DMS 273 (cell line): Measurements from ENCODE around the gene OOSP4B.
"Not testable (repeated sequence)": the region's sequence is repeated elsewhere in the genome, so short reads cannot be mapped to it uniquely, and the experiment has no call there.

ENCODE experiments used
- DNase-seq: peaks from one replicate; lab custom pipeline; 2025; ENCODE audit not compliant: unreplicated experiment; lab: John Stamatoyannopoulos, UW

The OOSP4B gene

DNA sequence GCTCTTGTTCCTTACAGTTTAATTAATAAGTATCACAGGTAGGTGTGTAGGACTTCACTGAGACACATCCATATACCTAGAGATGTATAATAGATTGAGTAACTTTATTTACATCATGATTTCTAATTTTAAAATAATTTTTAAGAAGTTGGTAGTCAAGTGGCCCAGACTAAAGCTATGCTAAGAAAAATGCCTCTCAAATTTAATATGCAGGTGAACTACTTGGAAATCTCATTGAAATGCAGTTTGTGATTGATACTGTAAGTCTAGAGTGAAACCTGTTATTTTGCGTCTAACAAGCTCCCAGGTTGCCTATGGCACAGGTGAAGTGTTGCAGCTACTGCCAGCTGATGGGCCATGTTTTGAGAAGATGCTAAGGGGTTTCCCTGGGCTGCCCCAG lies at the start of gene OOSP4B:
Gene OOSP4B (plus strand): TSS at position 301 of the 400 bp plus-strand sequence.
- no peak for DNase-seq

DNA sequence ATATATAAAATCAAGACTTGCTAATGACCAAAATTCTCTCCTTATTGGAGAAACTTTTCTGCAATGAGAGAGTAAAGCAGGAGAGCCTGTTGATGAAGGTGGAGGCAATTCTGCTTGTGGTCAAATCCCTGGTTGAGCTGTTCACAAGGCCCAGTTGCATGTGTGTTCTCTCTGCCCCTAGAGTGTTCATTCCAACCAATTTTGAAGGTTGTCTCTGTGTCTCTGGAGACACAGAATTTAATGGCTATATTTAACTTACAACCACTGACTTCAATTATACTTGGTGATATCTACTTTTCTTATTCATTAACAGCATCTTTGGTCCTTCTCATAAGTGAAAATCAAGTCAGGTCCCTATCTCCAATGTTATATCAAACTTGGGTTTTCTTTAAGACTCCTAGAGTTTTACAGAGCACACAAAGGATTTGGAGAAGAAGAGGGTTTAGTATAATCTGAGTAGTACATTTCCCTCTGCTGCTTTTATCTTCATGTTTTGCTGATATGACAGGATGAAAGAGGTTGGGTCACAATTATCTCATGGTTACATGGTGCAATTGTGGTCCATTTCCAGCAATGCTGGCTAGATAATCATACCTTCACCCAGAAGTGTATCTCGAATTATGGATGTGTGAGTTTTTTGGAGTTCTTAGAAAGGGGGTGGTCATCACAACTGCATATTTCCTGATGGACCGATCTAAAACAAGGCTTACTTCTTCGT lies 49.1 kb upstream of the OOSP4B start:
- DNase-seq = no peak

DNA sequence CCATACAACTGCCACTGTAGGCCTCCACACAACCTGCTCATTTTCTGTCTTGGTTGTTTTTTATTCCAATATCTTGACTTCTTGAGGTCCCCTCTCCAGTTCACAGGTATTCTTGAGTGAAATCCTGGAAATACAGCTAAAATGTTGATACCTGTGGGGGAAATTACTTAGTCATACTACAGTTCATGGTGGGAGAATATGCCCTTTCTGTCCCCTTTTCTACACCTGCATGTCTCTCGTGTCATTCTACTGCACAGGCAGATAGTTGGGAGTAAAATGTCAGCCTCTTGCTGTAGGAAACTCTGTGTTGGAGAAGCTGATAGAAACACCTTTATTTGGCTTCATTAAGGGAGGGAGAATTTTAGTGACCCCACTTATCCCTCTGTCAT lies 48.6 kb upstream of the OOSP4B start:
- DNase-seq = no peak

DNA sequence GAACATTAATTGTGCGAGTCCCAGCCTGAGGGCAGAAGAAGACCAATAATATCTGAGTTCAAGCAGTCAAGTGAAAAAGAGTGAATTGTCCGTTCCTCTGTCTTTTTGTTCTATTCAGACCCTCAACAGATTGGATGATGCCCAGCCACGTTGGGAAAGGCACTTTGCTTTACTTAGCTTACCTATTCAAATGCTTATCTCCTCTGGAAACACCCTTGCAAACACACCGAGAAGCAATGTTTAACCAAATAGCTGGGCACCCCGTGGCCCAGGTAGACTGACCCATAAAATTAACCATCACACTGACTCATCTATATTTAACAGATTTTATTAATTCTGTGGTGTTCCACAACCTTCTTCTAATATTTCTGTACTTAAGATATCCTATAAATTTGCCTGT lies 43.9 kb upstream of the OOSP4B start:
- no peak for DNase-seq

DNA sequence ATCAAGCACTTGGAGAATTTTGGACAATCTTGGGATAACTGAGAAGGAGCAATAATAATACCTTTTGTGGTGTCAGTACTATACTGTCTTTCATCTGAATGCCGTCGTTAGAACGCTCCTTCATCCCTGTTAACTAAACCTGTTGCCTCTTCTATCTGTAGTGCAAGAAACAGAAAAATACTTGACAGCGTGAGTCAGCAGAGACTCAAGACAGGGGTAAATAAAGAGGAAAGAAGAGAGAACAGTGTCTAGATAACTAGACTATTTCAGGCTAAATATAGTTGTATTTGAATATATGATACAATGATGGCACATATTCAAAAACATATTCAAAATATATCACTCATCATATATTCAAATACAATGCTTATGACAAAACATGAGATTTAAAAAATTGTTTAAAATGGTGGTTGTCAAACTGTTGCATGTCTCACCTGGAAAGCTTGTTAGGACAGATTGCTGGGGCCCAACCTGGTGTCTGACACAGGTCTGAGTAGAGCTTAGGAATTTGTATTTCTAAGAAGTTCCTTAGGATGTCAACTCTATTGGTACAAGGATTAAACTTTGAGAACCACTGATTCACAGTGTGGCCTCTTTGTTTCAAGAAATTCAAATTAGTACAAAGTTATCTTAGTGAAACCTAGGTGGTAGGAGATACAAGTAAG lies 35.7 kb upstream of the OOSP4B start:
- no peak for DNase-seq

DNA sequence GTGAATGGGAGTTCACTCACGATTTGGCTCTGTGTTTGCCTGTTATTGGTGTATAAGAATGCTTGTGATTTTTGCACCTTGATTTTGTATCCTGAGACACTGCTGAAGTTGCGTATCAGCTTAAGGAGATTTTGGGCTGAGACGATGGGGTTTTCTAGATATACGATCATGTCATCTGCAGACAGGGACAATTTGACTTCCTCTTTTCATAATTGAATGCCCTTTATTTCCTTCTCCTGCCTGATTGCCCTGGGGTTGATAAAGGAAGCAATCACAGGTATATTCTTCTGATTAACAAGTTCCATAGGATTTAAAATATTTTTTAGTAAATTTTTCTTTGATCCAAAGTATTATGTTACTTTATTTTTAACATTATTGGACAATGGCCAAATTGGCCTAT lies 34.9 kb upstream of the OOSP4B start:
- not testable (repeated sequence) for DNase-seq

DNA sequence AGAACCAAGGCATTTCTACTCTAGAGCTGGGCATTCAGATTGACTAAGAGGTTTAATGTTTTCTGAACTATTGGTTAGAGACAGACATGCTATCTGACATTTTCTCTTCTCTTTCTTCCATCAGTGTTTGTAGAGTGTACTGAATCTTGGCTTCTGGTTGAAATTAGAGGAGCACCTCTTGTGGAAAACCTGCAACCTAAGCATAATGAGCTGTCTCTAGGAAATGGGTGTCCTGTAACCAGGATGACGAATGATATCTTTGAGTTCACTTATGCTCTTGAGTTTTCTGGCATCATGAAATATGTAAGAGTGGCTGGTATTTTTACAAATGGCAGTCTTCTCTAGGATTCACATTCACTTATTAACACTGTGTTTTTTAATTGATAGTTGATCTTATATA lies 33.8 kb upstream of the OOSP4B start:
- no peak for DNase-seq

DNA sequence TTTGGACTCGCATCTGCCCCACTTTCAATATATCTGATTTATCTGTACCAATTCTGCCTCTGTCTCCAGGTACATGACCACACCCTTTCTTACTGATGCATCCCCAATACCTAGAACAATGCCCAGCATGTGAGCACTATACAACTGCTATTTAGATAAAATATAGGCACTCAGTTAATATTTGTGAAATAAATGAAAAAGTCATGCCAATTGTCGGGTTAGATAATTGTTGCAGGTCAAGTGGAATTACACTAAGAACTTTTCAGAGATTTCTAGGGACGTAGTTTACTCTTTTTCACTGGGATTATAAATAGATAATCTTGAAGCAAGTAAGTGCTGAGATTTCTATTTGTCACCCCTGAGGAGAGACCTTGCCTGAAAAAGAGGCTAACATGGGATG lies 32.6 kb upstream of the OOSP4B start:
- no peak for DNase-seq

DNA sequence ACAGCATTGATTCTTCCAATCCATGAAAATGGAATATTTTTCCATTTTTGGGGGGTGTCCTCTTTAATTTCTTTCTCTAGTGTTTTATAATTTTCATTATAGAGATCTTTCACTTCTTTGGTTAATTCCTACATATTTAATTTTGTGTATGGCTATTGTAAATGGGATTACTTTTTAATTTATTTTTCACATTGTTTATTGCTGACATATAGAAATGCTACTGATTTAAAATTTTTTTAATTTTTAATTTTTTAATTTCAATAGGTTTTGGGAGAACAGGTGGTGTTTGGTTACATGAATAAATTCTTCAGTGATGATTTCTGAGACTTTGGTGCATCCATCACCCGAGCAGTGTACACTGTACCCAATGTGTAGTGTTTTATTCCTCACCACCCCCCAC lies 26.6 kb upstream of the OOSP4B start:
- no peak for DNase-seq

DNA sequence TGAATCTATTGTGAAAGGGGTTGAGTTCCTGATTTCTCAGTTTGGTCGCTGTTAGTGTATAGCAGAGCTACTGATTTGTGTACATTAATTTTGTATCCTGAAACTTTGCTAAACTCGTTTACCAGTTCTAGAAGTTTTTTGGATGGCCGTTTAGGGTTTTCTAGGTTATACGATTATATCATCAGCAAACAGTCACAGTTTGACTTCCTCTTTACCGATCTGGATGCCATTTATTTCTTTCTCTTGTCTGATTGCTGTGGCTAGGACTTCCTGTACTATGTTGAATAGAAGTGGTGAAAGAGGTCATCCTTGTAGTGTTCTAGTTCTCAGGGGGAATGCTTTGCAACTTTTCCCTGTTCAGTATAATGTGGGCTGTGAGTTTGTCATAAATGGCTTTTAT lies 24.6 kb upstream of the OOSP4B start:
- no peak for DNase-seq

DNA sequence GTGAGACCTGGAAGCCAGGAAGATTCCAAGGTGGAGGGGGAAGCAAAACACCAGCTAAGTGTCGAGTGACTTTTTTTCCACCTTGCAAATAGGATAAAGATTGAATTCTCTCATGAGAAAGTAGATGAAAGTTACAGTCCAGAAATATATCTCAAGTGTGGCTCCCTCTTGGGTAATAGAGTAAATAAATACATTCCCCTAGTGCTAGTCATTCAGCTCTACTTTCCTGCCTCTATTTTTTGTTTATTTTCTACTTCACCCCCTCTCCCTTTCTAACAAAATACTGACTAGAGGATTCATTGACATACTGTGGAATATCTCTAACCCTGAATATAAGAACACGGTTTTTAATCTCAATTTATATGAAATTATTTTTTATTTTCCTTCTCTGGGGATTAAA lies 19.2 kb upstream of the OOSP4B start:
- DNase-seq = no peak

DNA sequence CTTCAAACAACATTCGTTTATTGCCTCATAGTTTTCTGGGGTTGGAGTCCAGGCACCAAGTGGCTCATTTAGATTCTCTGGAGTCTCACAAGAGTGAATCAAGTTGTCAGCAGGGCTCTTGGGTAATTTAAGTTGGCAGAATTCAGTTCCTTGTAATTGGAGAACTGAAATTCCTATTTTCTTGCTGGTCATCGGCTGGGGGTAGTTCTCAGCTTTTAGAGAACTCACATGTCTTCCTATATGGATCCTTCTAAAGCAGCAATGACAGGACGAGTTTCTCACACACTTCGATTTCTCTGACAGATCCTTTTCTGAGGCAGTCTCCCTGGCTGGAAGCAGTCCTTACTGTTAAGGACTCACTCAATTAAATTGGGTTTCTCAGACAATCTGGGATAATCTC lies 17.3 kb upstream of the OOSP4B start:
- no peak for DNase-seq

DNA sequence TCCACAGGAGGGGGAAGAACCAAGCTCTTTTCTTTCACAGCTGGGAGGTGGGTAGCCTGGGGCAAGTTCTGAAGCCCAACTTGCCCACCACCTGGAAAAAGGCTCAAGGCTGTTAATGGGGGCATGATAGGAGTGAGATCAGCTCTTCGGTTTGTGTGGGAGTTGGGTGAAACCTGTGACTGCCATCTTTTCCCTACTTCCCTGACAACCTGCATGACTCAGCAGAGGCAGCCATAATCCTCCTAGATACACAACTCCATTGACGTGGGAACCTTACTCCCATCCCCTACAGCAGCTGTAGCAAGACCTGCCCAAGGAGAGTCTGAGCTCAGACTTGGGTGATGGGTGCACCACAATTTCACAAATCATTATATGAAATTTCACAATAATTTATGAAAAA lies 13.3 kb upstream of the OOSP4B start:
- no peak for DNase-seq

DNA sequence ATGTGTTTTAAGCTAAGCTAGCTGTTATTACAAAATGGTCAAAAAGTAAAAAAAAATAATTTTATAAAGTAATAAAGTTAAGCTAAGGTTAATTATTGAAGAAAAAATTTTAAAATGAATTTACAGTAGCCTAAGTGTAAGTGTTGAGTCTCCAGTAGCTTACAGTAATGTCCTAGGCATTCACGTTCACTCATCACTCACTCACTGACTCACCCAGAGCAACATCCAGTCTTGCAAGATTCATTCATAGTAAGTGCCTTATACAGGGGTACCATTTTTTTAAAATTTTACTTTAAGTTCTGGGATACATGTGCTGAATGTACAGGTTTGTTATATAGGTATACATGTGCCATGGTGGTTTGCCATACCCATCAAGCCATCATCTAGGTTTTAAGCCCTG lies 11.6 kb upstream of the OOSP4B start:
- DNase-seq = no peak

DNA sequence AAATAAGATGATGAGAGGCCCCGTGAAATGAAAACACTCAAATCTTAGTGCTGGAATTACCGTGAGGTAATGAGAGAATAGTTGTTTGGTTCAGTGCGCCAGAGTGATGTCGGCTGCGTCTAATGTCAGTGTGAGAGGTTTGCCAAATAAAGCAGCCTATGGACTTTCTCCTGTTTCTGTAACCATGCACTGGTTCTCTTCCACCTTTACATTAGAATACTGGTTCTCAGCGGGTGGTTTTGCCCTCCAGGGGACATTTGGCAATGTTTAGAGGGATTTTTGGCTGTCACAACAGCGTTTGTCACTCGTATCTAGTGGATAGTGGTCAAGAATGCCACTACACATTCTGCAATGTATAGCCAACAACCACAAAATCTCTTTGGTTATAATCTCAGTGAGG lies 1.1 kb downstream of the OOSP4B start:
- no peak for DNase-seq

DNA sequence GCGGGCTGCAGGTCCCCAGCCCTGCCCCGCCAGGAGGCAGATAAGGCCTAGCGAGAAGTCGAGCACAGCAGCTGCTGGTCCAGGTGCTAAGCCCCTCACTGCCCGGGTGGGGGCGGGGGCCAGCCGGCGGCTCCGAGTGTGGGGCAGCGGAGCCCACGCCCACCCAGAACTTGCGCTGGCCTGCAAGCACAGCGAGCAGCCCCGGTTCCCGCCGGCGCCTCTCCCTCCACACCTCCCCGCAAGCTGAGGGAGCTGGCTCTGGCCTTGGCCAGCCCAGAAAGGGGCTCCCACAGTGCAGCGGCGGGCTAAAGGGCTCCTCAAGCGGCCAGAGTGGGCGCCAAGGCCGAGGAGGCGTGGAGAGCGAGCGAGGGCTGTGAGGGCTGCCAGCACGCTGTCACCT lies 3.4 kb downstream of the OOSP4B start:
- DNase-seq = not testable (repeated sequence)

DNA sequence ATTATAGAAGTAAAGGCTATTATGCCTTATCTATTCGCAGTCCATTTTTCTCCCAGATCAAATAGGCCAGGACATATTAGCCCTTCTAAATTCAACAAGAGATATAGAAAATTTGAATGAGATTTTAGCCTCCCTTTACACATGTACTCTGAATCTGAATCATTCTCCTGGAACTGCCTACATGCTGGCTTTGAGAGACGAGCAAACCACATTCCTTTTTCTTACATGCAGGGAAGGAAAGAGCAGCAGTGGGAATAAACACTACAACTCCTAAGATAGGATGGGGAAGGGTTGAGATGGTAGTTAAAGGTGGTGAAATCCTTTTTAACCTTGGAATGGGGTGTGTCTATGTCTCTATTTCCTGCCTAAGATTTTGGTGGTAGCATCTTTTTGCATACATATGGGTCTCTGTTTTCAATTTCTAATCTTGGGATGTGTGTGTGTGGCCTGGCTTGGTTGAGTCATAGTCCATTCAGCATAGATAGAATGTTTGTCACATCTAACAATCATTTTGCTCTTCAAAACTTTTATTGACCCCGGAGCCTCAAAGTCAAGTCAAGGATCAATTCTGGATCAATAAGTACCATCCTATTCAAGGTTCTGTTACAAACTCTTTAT lies 12.1 kb downstream of the OOSP4B start:
- no peak for DNase-seq

DNA sequence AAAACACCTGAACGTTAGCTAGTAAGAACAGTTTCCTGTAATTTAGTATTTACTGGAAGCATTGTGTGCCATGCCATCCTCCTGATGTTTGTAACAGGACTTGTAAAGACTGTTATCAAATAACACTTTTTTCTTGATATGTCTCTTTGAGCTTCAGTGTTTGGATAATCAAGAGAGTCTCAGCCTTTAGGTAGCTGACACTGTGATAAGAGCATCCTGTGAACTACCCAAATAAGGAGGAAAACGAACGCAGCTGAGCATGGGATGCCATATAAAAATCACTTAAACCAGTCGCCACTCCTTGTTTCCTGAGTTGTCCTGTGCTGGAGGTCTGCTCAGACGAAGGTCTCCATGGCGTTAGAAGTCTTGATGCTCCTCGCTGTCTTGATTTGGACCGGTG lies 23.1 kb downstream of the OOSP4B start, which contains the start of gene OOSP2:
Gene OOSP2 (plus strand): TSS at position 301 of the 400 bp plus-strand sequence. CDS start 51 bp downstream, at position 352.
- DNase-seq = no peak

DNA sequence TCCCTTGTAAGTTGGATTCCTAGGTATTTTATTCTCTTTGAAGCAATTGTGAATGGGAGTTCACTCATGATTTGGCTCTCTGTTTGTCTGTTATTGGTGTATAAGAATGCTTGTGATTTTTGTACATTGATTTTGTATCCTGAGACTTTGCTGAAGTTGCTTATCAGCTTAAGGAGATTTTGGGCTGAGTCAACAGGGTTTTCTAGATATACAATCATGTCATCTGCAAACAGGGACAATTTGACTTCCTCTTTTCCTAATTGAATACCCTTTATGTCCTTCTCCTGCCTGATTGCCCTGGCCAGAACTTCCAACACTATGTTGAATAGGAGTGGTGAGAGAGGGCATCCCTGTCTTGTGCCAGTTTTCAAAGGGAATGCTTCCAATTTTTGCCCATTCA lies 33.4 kb downstream of the OOSP4B start:
- DNase-seq = not testable (repeated sequence)

DNA sequence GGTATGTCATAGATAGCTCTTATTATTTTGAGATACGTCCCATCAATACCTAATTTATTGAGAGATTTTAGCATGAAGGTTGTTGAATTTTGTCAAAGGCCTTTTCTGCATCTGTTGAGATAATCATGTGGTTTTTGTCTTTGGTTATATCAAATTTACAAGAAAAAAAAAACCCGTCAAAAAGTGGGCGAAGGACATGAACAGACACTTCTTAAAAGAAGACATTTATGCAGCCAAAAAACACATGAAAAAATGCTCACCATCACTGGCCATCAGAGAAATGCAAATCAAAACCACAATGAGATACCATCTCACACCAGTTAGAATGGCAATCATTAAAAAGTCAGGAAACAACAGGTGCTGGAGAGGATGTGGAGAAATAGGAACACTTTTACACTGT lies 33.9 kb downstream of the OOSP4B start:
- DNase-seq = not testable (repeated sequence)

DNA sequence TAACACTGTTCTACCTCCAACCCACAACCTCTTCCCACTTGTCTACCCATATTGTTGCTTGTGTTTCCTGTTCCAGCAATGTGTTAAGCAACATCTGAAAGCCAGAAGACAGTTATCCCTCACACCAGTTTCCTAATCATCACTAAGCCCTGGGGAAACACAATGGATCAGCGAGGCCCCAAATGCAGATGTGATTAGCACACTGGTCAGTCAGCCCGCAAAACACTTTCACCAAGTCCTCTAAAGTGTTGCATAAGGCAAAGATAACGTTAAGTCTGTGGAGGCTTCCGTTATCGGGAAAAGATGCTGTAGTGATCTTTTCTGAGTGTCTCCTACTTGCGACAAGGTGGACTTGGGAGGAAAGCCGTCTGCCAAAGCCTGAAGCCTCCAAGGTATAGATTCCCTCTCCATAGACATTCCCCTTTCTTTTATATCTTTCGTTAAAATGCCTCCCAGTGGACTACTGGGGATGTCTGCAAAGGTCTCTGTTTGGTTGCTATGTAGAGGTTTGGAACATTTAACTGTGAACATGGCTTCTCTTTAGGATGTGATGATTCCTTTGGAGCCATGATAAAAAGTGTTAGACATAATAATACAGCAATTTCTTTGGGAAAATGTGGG lies 39.5 kb downstream of the OOSP4B start, which contains the start of gene MS4A3:
Gene MS4A3 (plus strand): TSS at position 317 of the 621 bp plus-strand sequence. CDS start 4,496 bp downstream, outside the sequence.
- no peak for DNase-seq

DNA sequence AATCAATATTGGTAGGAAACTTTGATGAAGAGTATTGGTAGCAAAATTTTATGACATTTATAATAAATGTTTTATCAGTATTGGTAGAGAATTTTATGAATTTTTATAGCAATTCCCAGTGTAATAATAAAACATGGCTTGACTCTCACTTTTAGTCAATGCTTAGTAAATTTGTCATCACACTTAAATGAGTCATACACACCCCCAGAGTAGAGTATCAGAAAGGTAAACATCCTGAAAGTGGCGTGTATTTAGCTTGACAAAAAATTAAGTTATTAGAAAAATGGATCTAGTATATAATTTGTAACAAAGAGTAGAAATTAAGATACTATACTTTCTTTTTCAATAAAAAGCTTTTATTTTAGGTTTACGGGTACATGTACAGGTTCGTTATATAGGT lies 42.1 kb downstream of the OOSP4B start:
- no peak for DNase-seq
